A673 (cell line): ENCODE measurements around the gene CAPN5. TPM values are rescaled to one million over a fixed set of nuclear protein-coding genes. Genes with fewer than 3 reads are reported as not detected.

ENCODE experiments used
- BruUV-seq: library from RNA; stranded (reverse); fragments of 400-500 nt; replicated peaks from 2 replicates; lab custom pipeline; 2021; lab: Mats Ljungman, UMichigan
- CTCF ChIA-PET: fragments of 300-600 bp; sonication (Branson Sonifier 250); formaldehyde crosslinking; loops from one replicate; lab custom pipeline; 2022; ENCODE audit warnings: antibody characterized with exemption; lab: Charles Lee
- POLR2A ChIA-PET: fragments of 300-600 bp; sonication (Branson Sonifier 250); formaldehyde crosslinking; loops from one replicate; lab custom pipeline; 2022; ENCODE audit warnings: antibody characterized with exemption; ENCODE audit not compliant: low non-redundant PET; lab: Charles Lee
- DNase-seq: peaks from one replicate; pipeline ENCODE4 v3.0.0-alpha.2; 2015; ENCODE audit warnings: low spot score
- H3K27ac ChIP-seq: fragments of 200-600 bp; sonication (generic); 2 replicates; pipeline ENCODE4 v1.5.1; 2016; ENCODE audit warnings: mixed run types, low read depth, mild to moderate bottlenecking, mixed read lengths, antibody characterized with exemption, low read length; ENCODE audit not compliant: poor library complexity, severe bottlenecking
- H3K27me3 ChIP-seq: fragments of 200-600 bp; sonication (generic); replicated peaks from 2 replicates; pipeline ENCODE4 v1.6.1; 2017; ENCODE audit warnings: mixed run types, low read depth, mild to moderate bottlenecking, mixed read lengths, antibody characterized with exemption, low read length; ENCODE audit not compliant: insufficient read depth, poor library complexity
- H3K36me3 ChIP-seq: fragments of 200-600 bp; sonication (generic); 2 replicates; pipeline ENCODE4 v1.6.1; 2016; ENCODE audit warnings: mixed run types, mild to moderate bottlenecking, mixed read lengths, antibody characterized with exemption, low read length; ENCODE audit not compliant: insufficient read depth, poor library complexity, severe bottlenecking
- H3K4me1 ChIP-seq: fragments of 200-600 bp; sonication (generic); 2 replicates; pipeline ENCODE4 v1.6.1; 2017; ENCODE audit warnings: mixed run types, mild to moderate bottlenecking, mixed read lengths, antibody characterized with exemption, low read length; ENCODE audit not compliant: insufficient read depth, poor library complexity, severe bottlenecking
- H3K4me3 ChIP-seq: fragments of 200-600 bp; sonication (generic); 2 replicates; pipeline ENCODE4 v1.5.1; 2016; ENCODE audit warnings: low read depth, mixed run types, mild to moderate bottlenecking, mixed read lengths, low read length; ENCODE audit not compliant: poor library complexity, severe bottlenecking
- H3K9me3 ChIP-seq: fragments of 200-600 bp; sonication (generic); 2 replicates; pipeline ENCODE4 v1.6.1; 2016; ENCODE audit warnings: mixed run types, low read depth, mild to moderate bottlenecking, mixed read lengths, antibody characterized with exemption, low read length; ENCODE audit not compliant: poor library complexity, severe bottlenecking
- CTCF ChIP-seq: fragments of 300-800, 200-600 bp; sonication (generic); conservative IDR thresholded peaks from 2 replicates; pipeline ENCODE4 v1.5.1; 2017; ENCODE audit warnings: low read depth, mild to moderate bottlenecking, antibody characterized with exemption, low read length, moderate library complexity, mixed read lengths
- EZH2 ChIP-seq: fragments of 200-600 bp; sonication (generic); IDR thresholded peaks from 2 replicates; pipeline ENCODE4 v1.6.1; 2017; ENCODE audit warnings: borderline replicate concordance, low read depth, mild to moderate bottlenecking, mixed read lengths, antibody characterized with exemption, low read length; ENCODE audit not compliant: poor library complexity, severe bottlenecking
- intact Hi-C: fragments of 100-400 bp; cut with micrococcal nuclease; formaldehyde crosslinking; loops from one replicate; pipeline ENCODE4 v1.10.0; 2022; ENCODE audit not compliant: unreplicated experiment
- total RNA-seq: library from RNA; stranded (reverse); gene quantifications from 2 replicates; pipeline ENCODE4 v1.2.3, GENCODE V29; 2021

The CAPN5 gene
- total RNA-seq, 1 experiment from 2014 or later, result 4.3 TPM

GRCh38 chr11:77135069-77135468 is 68.3 kb downstream of the CAPN5 start:
- Histone ChIP-seq H3K4me3 (no peak overlapping the region), H3K27ac (no peak overlapping the region), H3K36me3 (no peaks in the 10 kb centered on the region), H3K4me1 (no peaks in the 10 kb centered on the region), H3K9me3 (no peaks in the 10 kb centered on the region), H3K27me3 (peaks cover 25% of the 10 kb centered on the region)
- ChIA-PET POLR2A (no interaction called here), CTCF (no interaction called here)
- intact Hi-C loops, result no loop called here
- TF ChIP-seq CTCF (no peak), EZH2 (no peak)
- no TSS peak for BruUV-seq
- no peak for DNase-seq

GRCh38 chr11:77136074-77136473 is 69.3 kb downstream of the CAPN5 start:
- BruUV-seq, result no TSS peak
- ChIA-PET CTCF (no interaction called here), POLR2A (no interaction called here)
- Histone ChIP-seq H3K27ac (no peak overlapping the region), H3K4me1 (no peaks in the 10 kb centered on the region), H3K36me3 (no peaks in the 10 kb centered on the region), H3K27me3 (peaks cover 25% of the 10 kb centered on the region), H3K9me3 (no peaks in the 10 kb centered on the region), H3K4me3 (no peak overlapping the region)
- no peak for DNase-seq
- TF ChIP-seq CTCF (no peak), EZH2 (no peak)
- intact Hi-C loops, result no loop called here

- intact Hi-C loops, result no loop called here
- CTCF ChIA-PET, result no interaction called here
Observed at GRCh38 chr11:77136784-77137420, 70.1 kb downstream of the CAPN5 start.

More at GRCh38 chr11:77136784-77137420, 70.1 kb downstream of the CAPN5 start:
- POLR2A ChIA-PET, result no interaction called here
- Histone ChIP-seq H3K27ac (no peak overlapping the region), H3K4me3 (no peak overlapping the region), H3K9me3 (no peaks in the 10 kb centered on the region), H3K27me3 (peaks cover 25% of the 10 kb centered on the region), H3K4me1 (no peaks in the 10 kb centered on the region), H3K36me3 (no peaks in the 10 kb centered on the region)
- no peak for DNase-seq
- BruUV-seq, result no TSS peak
- TF ChIP-seq CTCF (no peak), EZH2 (no peak)
